Umbilical cord (tissue), 2 donors: ENCODE measurements around the gene NFU1. TPM values are rescaled to one million over a fixed set of nuclear protein-coding genes. Genes with fewer than 3 reads are reported as not detected.

ENCODE experiments used
- DNase-seq: peaks from one replicate; pipeline ENCODE4 v3.0.0-alpha.2; 2015; ENCODE audit warnings: low spot score
- total RNA-seq: library from RNA; depleted of rRNA; stranded (reverse); fragments of >200 nt; gene quantifications from one replicate; pipeline ENCODE4 v1.2.3, GENCODE V29; 2014; ENCODE audit warnings: low replicate concordance; ENCODE audit not compliant: insufficient read depth

Gene NFU1
- total RNA-seq, 1 donor from 2014 or later, result 47.2 TPM

DNA sequence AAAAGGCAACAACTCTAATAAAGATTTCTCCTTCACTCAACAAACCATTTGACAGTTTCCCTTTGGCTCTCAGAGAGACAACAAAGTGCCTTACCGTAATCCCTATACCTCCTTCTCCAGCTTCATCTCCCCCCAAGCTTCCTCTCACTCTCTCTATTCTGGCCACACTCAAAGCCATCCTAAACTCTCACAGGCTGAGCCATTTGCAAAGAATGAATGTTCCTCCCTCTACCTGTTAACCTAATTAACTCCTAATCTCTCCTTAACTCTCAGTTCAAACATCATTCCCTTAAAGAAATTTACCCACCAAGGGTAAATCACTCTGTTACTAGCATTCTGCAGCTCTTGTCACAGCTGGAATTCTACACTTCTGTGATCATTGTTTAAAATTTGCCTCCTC, 88.5 kb downstream of the NFU1 start:
- DNase-seq, result no peak

Other genes starting within 250 kb of the NFU1 start
- 52.2 TPM for gene GFPT1, start 50.2 kb downstream of the NFU1 start, total RNA-seq
- gene AAK1, start 206.3 kb upstream of the NFU1 start, total RNA-seq, result 30.8 TPM